K562 (cell line): ENCODE data around the gene FAM136A. TPM values are rescaled to one million over a fixed set of nuclear protein-coding genes. Genes with fewer than 3 reads are reported as not detected.

Experiments
- CBX3 ChIP-seq, 2 experiments: IDR thresholded peaks; 1 replicate in 1 of 2; 2 replicates in 1 of 2; pipeline ENCODE4 v1.6.1; 2012; ENCODE audit warnings: inconsistent platforms in 2 of 2, low read length in 2 of 2, borderline replicate concordance in 1 of 2, control low read depth in 1 of 2
- IRF1 ChIP-seq: sonication (generic); formaldehyde crosslinking; IDR thresholded peaks from 2 replicates; pipeline ENCODE4 v1.8.0; 2022; ENCODE audit warnings: missing genetic modification reagents, mild to moderate bottlenecking, borderline replicate concordance
- RAD51 ChIP-seq: fragments of 450-650 bp; IDR thresholded peaks from 2 replicates; pipeline ENCODE4 v1.7.1; 2016; ENCODE audit warnings: low read depth, mild to moderate bottlenecking, borderline replicate concordance
- RERE ChIP-seq: sonication (generic); formaldehyde crosslinking; IDR thresholded peaks from 2 replicates; pipeline ENCODE4 v1.8.0; 2023; ENCODE audit warnings: missing genetic modification reagents, mild to moderate bottlenecking, borderline replicate concordance
- REST ChIP-seq, 2 experiments: fragments of 450-650 bp; formaldehyde crosslinking in 1 of 2; IDR thresholded peaks; 2 replicates each; pipeline versions ENCODE4 v1.4.0 to v1.6.1; 2014 to 2020; ENCODE audit warnings: mild to moderate bottlenecking in 2 of 2, borderline replicate concordance in 1 of 2, low read depth in 1 of 2
- ZNF274 ChIP-seq: IDR thresholded peaks from 2 replicates; pipeline ENCODE4 v1.6.1; 2011; ENCODE audit warnings: low read depth, mild to moderate bottlenecking, low read length, moderate library complexity, borderline replicate concordance
- polyA plus RNA-seq, 8 experiments: library from polyadenylated mRNA; depleted of rRNA in 4 of 8; stranded (reverse) in 5 of 8; unstranded in 3 of 8; fragments of >200 nt; fragmentation: Nextera tagmentation in 2 of 8; fragmentation: Illumina TruSeq in 1 of 8; extraction: Ambion mirVana in 2 of 8; extraction: Trizol in 1 of 8; gene quantifications; 2 replicates each; pipeline versions ENCODE4 v1.2.1 to v1.2.3, GENCODE V29; 2011 to 2014; ENCODE audit warnings: inconsistent platforms in 1 of 8, missing spikeins in 1 of 8
- total RNA-seq, 7 experiments: library from RNA; depleted of rRNA in 6 of 7; stranded (reverse); fragments of >200 nt in 6 of 7; fragmentation: Illumina TruSeq in 2 of 7; extraction: Trizol in 2 of 7; gene quantifications; 2 replicates each; pipeline versions ENCODE4 v1.2.1 to v1.2.3, GENCODE V29; 2011 to 2021; ENCODE audit warnings: low replicate concordance in 1 of 7
- TF ChIP-seq, protein P1 (sequence below): sonication (generic); formaldehyde crosslinking; IDR thresholded peaks from 2 replicates; pipeline ENCODE4 v1.8.1; 2023; ENCODE audit warnings: mild to moderate bottlenecking, missing genetic modification reagents

Gene FAM136A
- total and polyA plus RNA-seq, 9 of the 15 experiments (the other 6 are each of a cell fraction or from before 2014, with no cell fraction given) = 89.0 to 151 (median 104) TPM

DNA sequence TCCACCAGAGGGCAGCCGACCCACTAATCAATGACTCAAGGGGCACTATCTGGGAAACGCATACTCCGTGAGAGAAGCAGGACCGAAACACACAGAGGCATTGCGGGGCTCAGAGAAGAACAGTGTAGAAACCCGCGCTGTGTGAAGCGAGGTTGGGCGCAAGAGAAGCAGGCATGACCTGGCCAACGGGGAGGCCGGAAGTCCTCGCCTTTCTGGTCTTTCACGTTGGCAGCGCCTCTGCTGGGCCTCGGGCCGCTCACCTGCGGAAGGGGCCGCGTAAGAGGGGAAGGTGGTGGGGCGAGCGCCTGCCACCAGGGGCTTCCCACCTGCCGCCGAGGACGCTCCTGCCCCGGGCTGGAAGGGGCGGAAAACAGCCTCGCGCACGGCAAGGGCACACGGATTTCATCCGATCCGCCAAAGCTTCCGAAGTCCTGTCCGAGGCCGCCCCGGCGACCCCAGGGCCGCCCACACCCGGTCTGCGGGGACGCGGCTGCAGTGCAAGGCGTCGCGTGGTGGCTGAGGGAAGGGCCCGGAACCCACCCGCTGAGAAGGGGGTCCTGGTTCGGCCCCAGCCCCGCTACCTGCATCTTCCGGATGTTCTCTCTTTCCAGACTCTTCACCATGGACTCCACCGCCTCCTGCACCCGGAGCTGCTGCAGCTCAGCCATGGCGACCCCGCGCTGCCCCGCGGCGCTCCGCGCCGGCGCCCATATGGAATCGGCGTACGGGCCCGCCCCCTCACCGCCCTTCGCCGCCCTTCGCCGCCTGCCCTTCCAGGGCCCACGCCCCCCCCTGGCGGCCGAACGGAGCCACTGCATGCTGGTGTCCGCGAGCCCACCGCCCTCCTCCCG is at the start of gene FAM136A (continued):
- peak; percentile 73 for TF ChIP-seq REST (IDR thresholded peaks at IDR 0.05; ENCODE audit: borderline replicate concordance)
- TF ChIP-seq REST (CRISPR knock-in tag; IDR thresholded peaks at IDR 0.05; ENCODE audit: low read depth) = peak; percentile 69; the same call in 1 of the 2 replicates
- TF ChIP-seq IRF1 (CRISPR knock-in tag) = no peak
- TF ChIP-seq RAD51 = no peak
- TF ChIP-seq RERE = peak; percentile 12; the same call in 1 of the 2 replicates
- TF ChIP-seq CBX3 (IDR thresholded peaks at IDR 0.05; ENCODE audit: borderline replicate concordance in 1 of 2, low read length in 2 of 2) = no peak
- TF ChIP-seq, protein P1, sequence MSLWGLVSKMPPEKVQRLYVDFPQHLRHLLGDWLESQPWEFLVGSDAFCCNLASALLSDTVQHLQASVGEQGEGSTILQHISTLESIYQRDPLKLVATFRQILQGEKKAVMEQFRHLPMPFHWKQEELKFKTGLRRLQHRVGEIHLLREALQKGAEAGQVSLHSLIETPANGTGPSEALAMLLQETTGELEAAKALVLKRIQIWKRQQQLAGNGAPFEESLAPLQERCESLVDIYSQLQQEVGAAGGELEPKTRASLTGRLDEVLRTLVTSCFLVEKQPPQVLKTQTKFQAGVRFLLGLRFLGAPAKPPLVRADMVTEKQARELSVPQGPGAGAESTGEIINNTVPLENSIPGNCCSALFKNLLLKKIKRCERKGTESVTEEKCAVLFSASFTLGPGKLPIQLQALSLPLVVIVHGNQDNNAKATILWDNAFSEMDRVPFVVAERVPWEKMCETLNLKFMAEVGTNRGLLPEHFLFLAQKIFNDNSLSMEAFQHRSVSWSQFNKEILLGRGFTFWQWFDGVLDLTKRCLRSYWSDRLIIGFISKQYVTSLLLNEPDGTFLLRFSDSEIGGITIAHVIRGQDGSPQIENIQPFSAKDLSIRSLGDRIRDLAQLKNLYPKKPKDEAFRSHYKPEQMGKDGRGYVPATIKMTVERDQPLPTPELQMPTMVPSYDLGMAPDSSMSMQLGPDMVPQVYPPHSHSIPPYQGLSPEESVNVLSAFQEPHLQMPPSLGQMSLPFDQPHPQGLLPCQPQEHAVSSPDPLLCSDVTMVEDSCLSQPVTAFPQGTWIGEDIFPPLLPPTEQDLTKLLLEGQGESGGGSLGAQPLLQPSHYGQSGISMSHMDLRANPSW (CRISPR knock-in tag) = no peak
- no peak for TF ChIP-seq ZNF274
